Measurements from ENCODE around the gene KCNA2.

Gene KCNA2

GRCh38 chr1:110566836-110567235 lies 39.3 kb downstream of the KCNA2 start:
- DNase-seq (ENCODE audit: low read depth in 2 of 2): no peak

DNA sequence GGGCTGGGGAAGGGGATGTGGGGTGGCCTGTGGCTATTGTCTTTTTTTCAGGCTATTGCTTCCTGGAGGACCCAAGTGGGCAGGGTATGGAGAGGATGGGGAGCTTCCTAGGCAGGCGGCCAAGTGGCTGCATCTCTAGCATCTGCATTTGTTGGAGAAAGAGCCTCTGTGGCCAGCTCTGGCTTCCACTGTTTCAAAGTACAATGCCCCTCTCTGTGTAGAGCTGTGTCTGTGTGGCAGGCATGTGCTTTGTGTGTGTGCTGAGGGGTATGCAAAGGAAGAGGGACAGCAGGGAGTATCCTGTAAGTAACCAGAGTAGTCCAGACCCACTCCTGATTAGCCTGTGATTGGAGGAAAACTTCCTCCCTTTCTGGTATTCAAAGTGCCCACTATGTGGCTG lies 40.6 kb downstream of the KCNA2 start:
- no peak for DNase-seq (ENCODE audit: low read depth in 2 of 2)

GRCh38 chr1:110563089-110563488 lies 43.1 kb downstream of the KCNA2 start:
- no peak for DNase-seq (ENCODE audit: low read depth in 2 of 2)

DNA sequence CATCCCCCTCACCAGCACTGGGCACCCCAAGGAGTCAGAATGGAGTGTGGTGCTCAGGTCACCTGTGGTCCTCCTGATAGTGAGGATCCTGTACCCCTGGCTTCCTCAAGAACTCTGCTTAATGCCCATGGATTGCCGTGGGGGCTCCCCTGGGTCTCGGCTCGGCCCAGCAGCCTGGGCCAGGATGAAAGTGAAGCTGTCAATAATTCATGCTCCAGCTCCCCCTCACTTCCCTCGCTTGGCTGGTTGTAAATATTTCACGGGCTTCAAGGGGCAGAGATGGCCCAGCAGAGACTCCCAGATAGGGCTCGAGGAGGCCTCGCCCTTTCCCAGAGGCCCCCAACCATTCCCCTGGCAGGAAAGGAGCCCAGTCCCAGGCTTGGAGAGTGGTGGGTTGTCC lies 44.6 kb downstream of the KCNA2 start:
- no peak for DNase-seq (ENCODE audit: low read depth in 2 of 2)

DNA sequence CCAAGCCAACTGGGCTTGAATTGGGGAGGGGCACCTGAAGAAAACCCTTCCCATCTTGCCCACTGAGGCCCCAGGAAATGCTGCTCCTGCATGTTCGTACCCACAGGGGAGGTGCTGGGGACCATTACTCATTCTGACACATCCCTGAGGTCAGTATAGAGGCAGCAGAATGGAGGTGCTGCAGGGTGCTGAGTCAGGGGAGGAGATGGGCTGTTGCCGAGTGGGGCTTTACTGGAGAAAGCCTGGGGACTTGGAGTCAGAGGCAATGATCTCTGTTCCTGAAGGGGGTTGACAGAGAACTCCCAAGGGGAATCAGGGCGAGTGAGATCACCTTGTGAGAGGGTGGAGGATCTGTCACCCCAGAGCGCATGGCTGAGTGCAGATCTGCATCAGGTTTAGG lies 47.0 kb downstream of the KCNA2 start:
- DNase-seq (ENCODE audit: low read depth in 2 of 2): no peak

DNA sequence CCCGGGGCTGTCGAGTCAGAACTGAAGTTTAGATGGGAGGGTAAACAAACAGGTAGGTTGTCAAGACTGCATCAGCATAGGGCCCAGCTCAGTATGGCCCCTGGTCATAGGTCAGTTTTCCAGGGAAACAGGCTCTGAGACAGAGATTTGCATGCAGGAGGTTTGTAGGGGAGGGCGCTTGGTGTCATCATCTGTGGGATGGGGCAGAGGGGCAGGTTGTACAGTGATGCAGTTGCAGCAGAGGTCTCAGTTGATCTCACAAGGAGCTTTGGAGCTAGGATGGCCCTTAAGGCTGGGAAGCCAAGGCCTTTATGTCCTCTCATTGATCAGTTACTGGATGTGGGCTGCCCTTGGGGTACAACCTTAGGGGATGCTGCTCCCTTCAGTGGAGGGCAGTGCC lies 48.7 kb downstream of the KCNA2 start:
- no peak for DNase-seq (ENCODE audit: low read depth in 2 of 2)

DNA sequence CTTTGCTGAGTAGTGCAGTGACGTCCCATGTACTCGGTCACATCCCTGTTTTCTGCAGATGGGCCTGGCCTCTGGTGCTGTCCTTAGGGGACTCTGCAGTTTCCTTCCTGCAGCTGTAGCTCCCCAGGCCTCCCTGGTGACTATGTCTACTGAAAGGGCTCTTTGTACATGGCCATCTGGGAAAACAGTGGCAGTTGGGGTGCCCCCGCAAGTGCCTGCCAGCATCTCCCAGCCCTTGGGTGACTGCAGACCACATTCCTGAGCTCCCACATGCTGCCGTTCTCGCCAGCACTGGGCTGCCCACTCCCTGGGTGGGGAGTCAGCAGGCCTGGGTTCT lies 49.7 kb downstream of the KCNA2 start:
- no peak for DNase-seq (ENCODE audit: low read depth in 2 of 2)

DNA sequence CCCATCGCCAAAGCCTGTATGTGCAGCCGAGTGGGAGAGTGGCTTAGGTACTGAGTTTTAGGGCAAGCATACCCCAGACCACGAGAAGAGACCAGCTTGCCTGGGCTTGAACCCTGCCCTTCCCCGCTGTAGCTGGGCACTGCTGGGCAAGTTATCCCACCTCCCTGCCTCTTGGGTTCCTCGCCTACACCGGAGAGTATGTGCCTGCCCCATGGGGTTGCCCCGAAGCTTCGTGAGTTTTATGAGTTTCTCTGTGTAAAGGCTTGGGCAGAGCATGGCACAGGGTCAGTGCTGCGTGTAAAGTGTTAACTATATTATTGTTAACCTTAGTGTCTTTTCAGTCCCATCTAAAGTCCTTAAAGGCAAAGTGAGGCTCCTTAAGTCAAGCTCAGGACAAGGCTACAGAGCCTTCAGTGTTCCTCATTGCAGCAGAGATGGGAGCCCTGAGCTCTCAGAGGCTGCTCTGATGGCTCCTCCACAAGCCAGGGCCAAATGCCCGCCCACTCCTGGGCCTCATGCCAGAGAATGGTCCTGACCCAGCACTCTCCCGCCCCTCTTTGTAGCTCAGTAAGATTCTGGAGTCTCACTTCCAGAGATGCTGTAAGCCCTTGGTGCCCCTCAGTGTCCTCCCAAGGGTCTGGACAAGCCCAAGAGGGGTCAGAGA lies 50.2 kb downstream of the KCNA2 start:
- no peak for DNase-seq (ENCODE audit: low read depth in 2 of 2)

GRCh38 chr1:110554871-110555801 lies 51.0 kb downstream of the KCNA2 start:
- DNase-seq (ENCODE audit: low read depth in 2 of 2): peak; percentile 23 to 27

GRCh38 chr1:110551278-110551809 lies 54.8 kb downstream of the KCNA2 start:
- no peak for DNase-seq (ENCODE audit: low read depth in 2 of 2)

GRCh38 chr1:110549831-110550230 lies 56.3 kb downstream of the KCNA2 start:
- DNase-seq (ENCODE audit: low read depth in 2 of 2): no peak

- no peak for DNase-seq (ENCODE audit: low read depth in 2 of 2)
Observed at GRCh38 chr1:110548381-110548780, 57.8 kb downstream of the KCNA2 start.

- DNase-seq (ENCODE audit: low read depth in 2 of 2): no peak
Observed at GRCh38 chr1:110547017-110547416, 59.1 kb downstream of the KCNA2 start.

DNA sequence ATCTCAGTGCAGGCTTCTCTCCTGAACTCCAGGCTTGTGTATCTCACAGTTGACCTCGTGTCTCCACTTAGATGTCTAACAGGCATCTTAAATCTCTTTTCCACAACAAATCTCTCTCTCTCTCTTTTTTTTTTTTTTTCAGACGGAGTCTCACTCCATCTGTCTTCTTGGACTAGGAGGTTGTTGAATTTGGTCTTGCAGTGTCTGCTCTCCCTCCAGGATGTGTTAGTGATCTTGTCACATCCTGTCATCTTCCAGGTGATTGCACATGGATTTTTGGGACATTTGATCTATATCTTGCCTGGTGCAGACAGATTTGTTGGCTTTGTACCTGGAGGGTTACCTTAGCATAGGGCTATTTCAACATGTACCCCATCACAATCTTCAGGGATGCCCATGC lies 60.7 kb downstream of the KCNA2 start:
- DNase-seq (ENCODE audit: low read depth in 2 of 2): no peak

GRCh38 chr1:110544753-110545152 lies 61.4 kb downstream of the KCNA2 start:
- no peak for DNase-seq (ENCODE audit: low read depth in 2 of 2)

All from stimulated activated CD8-positive, alpha-beta memory T cell treated with anti-CD3 and anti-CD28 coated beads, Interleukin-7, amount 100 ng/mL, for 1 hour (primary cell).